ENCODE measurements around the gene PTPRCAP.

PTPRCAP gene

DNA sequence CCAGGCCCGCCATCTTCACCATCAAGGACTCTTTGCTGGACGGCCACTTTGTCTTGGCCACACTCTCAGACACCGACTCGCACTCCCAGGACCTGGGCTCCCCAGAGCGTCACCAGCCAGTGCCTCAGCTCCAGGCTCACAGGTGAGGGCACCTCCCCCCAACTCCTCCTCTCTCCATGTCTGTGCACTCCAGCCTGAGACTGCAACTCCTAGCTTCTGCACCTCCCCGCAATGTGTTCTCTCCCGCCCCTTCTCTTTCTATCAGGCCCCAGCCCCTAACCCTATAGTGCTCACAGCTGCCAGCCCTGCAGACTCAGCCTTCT, 41.3 kb downstream of the PTPRCAP start:
- DNase-seq (ENCODE audit: low read depth, low spot score): no peak

- DNase-seq (ENCODE audit: low read depth, low spot score): no peak
These were observed 41.8 kb downstream of the PTPRCAP start for GRCh38 chr11:67395555-67396258.

- no peak for DNase-seq (ENCODE audit: low read depth, low spot score)
These were observed 43.5 kb downstream of the PTPRCAP start for GRCh38 chr11:67393990-67394389.

DNA sequence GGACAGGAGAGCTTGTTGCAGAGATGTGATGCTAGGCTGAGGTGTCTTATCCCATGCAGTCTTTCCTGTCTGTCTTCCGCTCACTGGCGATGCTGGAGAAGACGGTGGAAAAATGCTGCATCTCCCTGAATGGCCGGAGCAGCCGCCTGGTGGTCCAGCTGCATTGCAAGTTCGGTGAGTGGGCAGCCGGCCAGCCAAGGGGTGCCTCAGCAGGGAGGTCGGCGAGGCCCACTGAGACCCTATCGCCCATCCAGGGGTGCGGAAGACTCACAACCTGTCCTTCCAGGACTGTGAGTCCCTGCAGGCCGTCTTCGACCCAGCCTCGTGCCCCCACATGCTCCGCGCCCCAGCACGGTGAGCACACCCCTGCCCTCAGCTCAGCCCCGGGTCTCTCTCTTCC, 44.0 kb downstream of the PTPRCAP start:
- no peak for DNase-seq (ENCODE audit: low read depth, low spot score)

- no peak for DNase-seq (ENCODE audit: low read depth, low spot score)
These were observed 45.2 kb downstream of the PTPRCAP start for GRCh38 chr11:67392183-67392715.

DNA sequence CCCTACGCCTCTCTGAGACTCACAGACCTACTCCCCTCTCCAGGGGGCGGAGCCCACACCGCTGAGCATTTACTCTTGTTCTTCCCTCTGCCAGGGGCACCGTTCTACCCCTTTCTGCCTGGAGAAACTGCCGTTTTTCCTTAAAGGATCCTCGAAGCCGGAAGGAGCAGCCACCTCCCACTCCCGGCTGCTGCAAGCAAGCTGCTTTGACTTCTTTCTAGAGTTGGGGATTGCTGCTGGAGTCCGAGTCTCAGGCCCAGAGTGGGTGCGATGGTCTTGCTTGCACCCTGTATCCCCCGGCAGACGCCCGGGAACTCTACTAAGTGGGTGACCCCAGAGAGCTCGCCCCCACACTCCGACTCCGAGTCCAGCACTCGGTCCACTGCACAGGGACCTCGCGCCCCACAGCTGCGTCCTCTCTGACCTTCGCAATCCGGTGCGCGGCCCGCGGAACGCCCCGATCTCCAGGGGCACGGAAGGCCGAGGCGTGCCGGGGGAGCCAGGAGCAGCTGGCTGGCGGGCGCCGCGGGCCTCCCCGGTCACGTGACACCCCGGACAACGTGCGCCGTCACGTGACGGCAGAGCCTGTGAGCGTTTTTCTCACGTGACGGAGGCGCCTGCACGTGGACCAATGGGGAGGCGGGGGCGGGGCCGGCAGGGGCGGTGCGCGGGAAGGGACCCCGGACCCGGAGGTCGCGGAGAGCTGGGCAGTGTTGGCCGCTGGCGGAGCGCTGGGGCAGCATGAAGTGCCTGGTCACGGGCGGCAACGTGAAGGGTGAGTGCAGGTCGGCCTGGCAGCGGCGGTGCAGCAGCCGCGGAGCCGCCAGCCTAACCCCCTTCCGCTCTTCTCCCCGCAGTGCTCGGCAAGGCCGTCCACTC, 45.9 kb downstream of the PTPRCAP start, which contains the start of gene RAD9A:
Gene RAD9A, plus strand, starts transcription at position 683 of the 879 bp plus-strand sequence. Its CDS starts 59 bp downstream, at position 742.
- DNase-seq (ENCODE audit: low read depth, low spot score): no peak

DNA sequence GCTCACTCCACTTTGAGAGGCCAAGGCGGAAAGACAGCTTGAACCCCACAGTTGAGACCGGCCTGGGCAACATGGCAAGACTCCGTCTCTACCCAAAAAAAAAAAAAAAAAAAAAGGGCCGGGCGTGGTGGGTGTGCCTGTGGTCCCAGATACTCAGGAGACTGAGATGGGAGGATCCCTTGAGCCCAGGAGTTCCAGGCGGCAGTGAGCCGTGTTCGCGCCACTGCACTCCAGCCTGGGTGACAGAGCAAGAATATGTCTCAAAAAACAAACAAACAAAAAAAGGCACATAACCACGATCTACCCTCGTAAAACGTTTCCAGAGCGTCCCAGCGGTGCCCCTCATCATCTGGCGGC, 46.6 kb downstream of the PTPRCAP start:
- no peak for DNase-seq (ENCODE audit: low read depth, low spot score)

- DNase-seq (ENCODE audit: low read depth, low spot score): no peak
These were observed 48.0 kb downstream of the PTPRCAP start for GRCh38 chr11:67389477-67389876.

GRCh38 chr11:67387518-67387917, 50.0 kb downstream of the PTPRCAP start:
- no peak for DNase-seq (ENCODE audit: low read depth, low spot score)

GRCh38 chr11:67387069-67387468, 50.4 kb downstream of the PTPRCAP start:
- no peak for DNase-seq (ENCODE audit: low read depth, low spot score)
